ENCODE data around the gene CACNA1I.

CACNA1I gene

GRCh38 chr22:39652990-39653786 lies 82.6 kb downstream of the CACNA1I start:
- DNase-seq (ENCODE audit: low spot score) = no peak
- Histone ChIP-seq H3K9me3 (ENCODE audit: severe bottlenecking) (no peaks in the 10 kb centered on the region), H3K27me3 (ENCODE audit: insufficient read depth, poor library complexity, severe bottlenecking) (no peaks in the 10 kb centered on the region), H3K36me3 (ENCODE audit: low read depth) (no peaks in the 10 kb centered on the region), H3K27ac (ENCODE audit: poor library complexity, severe bottlenecking) (no peak overlapping the region), H3K4me1 (ENCODE audit: insufficient read depth, poor library complexity, severe bottlenecking) (no peaks in the 10 kb centered on the region), H3K4me3 (ENCODE audit: severe bottlenecking) (no peak overlapping the region)
- no peak for TF ChIP-seq CTCF (IDR thresholded peaks at IDR 0.05; ENCODE audit: poor library complexity, severe bottlenecking)
- ATAC-seq (ENCODE audit: low read depth) = no peak

DNA sequence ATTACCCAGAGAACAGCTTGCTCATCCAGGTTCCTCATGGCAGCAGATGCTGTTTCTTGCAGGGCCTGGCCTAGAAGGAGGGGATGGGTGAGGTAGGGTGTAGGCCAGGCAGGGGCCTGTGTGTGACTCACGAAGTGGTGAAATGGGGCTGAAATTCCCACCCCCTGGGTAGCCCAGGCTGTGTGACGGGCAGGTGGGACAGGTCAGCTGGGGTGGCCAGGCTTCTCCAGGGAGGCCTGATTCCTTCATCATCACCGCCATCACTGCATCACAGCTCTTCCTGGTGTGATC lies 83.2 kb downstream of the CACNA1I start:
- H3K36me3 ChIP-seq (ENCODE audit: low read depth) = no peaks in the 10 kb centered on the region
- DNase-seq (ENCODE audit: low spot score) (no peak), ATAC-seq (ENCODE audit: low read depth) (no peak)
- H3K9me3 ChIP-seq (ENCODE audit: severe bottlenecking) = no peaks in the 10 kb centered on the region
- no peaks in the 10 kb centered on the region for H3K27me3 ChIP-seq (ENCODE audit: insufficient read depth, poor library complexity, severe bottlenecking)
- H3K4me1 ChIP-seq (ENCODE audit: insufficient read depth, poor library complexity, severe bottlenecking) = no peaks in the 10 kb centered on the region
- no peak for TF ChIP-seq CTCF (IDR thresholded peaks at IDR 0.05; ENCODE audit: poor library complexity, severe bottlenecking)
- H3K27ac ChIP-seq (ENCODE audit: poor library complexity, severe bottlenecking) = no peak overlapping the region
- H3K4me3 ChIP-seq (ENCODE audit: severe bottlenecking) = no peak overlapping the region

DNA sequence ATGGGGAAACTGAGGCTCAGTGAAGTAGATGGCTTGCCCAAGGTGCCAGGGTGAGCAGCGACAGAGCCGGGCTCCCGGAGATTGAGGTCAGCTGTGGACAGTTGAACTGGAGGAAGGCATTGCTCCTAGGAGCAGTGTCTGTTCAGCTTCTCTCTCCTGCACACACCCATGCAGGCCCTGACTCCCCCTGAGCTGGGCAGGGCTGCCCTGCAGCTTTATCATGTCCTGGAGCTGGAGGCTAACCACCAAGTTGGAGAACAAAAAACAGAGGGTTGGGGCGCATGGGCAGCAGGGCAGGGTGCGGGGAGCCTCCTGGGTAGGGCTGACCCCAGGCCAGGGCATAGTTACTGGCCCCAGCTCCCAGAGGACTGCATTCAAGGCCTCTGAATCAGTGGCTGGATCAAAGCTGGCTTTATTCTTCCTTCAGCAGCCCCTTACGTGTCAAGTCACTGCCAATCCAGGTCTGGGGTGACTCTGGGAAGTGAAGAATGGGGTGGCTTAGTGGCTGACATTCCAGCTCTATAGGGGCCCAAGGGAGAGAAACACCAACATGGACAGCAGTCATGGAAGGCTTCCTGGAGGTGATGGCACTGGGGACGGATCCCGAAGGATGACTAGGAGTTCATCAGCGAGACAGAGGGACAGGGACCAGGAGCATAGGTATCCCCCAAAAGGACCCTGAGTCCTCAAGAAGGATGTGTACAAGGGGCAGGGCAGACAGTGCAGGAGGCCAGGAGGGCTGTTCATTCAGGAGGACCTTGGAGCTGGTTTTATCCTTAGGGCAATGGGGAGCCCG lies 83.8 kb downstream of the CACNA1I start:
- Histone ChIP-seq H3K27ac (ENCODE audit: poor library complexity, severe bottlenecking) (no peak overlapping the region), H3K27me3 (ENCODE audit: insufficient read depth, poor library complexity, severe bottlenecking) (no peaks in the 10 kb centered on the region), H3K36me3 (ENCODE audit: low read depth) (no peaks in the 10 kb centered on the region), H3K4me3 (ENCODE audit: severe bottlenecking) (no peak overlapping the region), H3K4me1 (ENCODE audit: insufficient read depth, poor library complexity, severe bottlenecking) (no peaks in the 10 kb centered on the region), H3K9me3 (ENCODE audit: severe bottlenecking) (no peaks in the 10 kb centered on the region)
- no peak for DNase-seq (ENCODE audit: low spot score)
- TF ChIP-seq CTCF (IDR thresholded peaks at IDR 0.05; ENCODE audit: poor library complexity, severe bottlenecking) = no peak
- no peak for ATAC-seq (ENCODE audit: low read depth)

DNA sequence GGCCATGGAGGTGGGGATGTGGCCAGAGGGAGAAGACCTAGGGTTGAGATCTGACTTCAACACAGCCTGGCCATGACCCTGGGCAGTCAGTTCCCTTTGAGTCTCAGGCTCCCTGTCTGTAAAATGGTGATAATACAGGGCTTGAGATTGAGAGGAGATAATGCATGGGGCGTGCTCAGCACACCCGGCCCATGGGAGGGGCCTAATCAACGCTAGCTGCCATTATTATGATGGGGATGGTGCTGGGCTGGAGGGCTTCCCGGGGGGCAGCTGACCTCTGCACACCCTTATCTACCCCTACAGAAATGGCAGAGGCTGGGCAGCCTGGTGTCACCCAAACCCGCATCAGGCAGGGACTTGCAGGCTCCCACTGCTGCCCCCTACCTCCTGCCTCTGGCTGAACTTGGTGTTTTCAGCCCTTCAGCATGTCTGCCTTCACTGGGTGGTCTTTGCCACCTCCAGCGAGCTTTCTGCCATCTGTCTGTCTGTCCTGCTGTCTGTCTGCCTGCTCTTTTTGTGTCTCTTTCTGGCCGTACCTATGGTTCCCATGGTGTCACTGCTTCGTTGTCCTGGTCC lies 84.5 kb downstream of the CACNA1I start:
- H3K27me3 ChIP-seq (ENCODE audit: insufficient read depth, poor library complexity, severe bottlenecking) = no peaks in the 10 kb centered on the region
- no peak overlapping the region for H3K4me3 ChIP-seq (ENCODE audit: severe bottlenecking)
- H3K4me1 ChIP-seq (ENCODE audit: insufficient read depth, poor library complexity, severe bottlenecking) = no peaks in the 10 kb centered on the region
- no peak overlapping the region for H3K27ac ChIP-seq (ENCODE audit: poor library complexity, severe bottlenecking)
- no peak for TF ChIP-seq CTCF (IDR thresholded peaks at IDR 0.05; ENCODE audit: poor library complexity, severe bottlenecking)
- ATAC-seq (ENCODE audit: low read depth) = no peak
- H3K9me3 ChIP-seq (ENCODE audit: severe bottlenecking) = no peaks in the 10 kb centered on the region
- DNase-seq (ENCODE audit: low spot score) = no peak
- no peaks in the 10 kb centered on the region for H3K36me3 ChIP-seq (ENCODE audit: low read depth)

Data from RWPE2 (cell line).